ENCODE data around the gene ZNF503. TPM values are rescaled to one million over a fixed set of nuclear protein-coding genes. Genes with fewer than 3 reads are reported as not detected.

Gene ZNF503
- total and polyA plus RNA-seq, 2 experiments from 2014 or later: 0.21 TPM; not detected in 1

- no peak for TF ChIP-seq NANOG (IDR thresholded peaks at IDR 0.05; ENCODE audit: borderline replicate concordance)
- TF ChIP-seq, protein P1, sequence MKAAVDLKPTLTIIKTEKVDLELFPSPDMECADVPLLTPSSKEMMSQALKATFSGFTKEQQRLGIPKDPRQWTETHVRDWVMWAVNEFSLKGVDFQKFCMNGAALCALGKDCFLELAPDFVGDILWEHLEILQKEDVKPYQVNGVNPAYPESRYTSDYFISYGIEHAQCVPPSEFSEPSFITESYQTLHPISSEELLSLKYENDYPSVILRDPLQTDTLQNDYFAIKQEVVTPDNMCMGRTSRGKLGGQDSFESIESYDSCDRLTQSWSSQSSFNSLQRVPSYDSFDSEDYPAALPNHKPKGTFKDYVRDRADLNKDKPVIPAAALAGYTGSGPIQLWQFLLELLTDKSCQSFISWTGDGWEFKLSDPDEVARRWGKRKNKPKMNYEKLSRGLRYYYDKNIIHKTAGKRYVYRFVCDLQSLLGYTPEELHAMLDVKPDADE (IDR thresholded peaks at IDR 0.05): no peak
- TF ChIP-seq ZNF331 (CRISPR knock-in tag; IDR thresholded peaks at IDR 0.05; ENCODE audit: low read depth): no peak
- TF ChIP-seq CREB1 (CRISPR knock-in tag; IDR thresholded peaks at IDR 0.05; ENCODE audit: low read depth): no peak
- TF ChIP-seq EZH2phosphoT487 (IDR thresholded peaks at IDR 0.05; ENCODE audit: unreplicated experiment): no peak
Observed at GRCh38 chr10:75379817-75380216, 21.7 kb downstream of the ZNF503 start (continued).

- Mint-ChIP-seq H3K4me3 (no peak overlapping the region), H3K4me1 (peaks cover 4% of the 10 kb centered on the region), H3K27me3 (ENCODE audit: insufficient read depth, low read depth, poor library complexity) (peaks cover 4% of the 10 kb centered on the region), H3K9me3 (no peaks in the 10 kb centered on the region; the same call in 2 of the 3 replicates), H3K27ac (no peak overlapping the region), H3K36me3 (ENCODE audit: low read depth) (no peaks in the 10 kb centered on the region)
- DNase-seq (ENCODE audit: low spot score) (no peak), ATAC-seq (no peak)
- Histone ChIP-seq H3K9me2 (ENCODE audit: insufficient read depth) (peaks cover 8% of the 10 kb centered on the region; the same call in 1 of the 2 replicates), H3K27me3 (ENCODE audit: insufficient read depth) (no peaks in the 10 kb centered on the region), H3K4me1 (ENCODE audit: insufficient read depth) (no peaks in the 10 kb centered on the region), H3K79me2 (replicated peaks; ENCODE audit: insufficient read depth) (no peaks in the 10 kb centered on the region), H3K4me2 (no peak overlapping the region), H2AFZ (no peak overlapping the region), H3K36me3 (ENCODE audit: insufficient read depth) (no peaks in the 10 kb centered on the region), H3K27ac (ENCODE audit: low read depth) (no peak overlapping the region), H3F3A (replicated peaks; ENCODE audit: low read depth) (no peaks in the 10 kb centered on the region), H3K4me3 (no peak overlapping the region), H4K20me1 (replicated peaks; ENCODE audit: insufficient read depth) (no peaks in the 10 kb centered on the region)
- TF ChIP-seq CREB1 (CRISPR knock-in tag; IDR thresholded peaks at IDR 0.05; ENCODE audit: low read depth) (no peak), JUNB (IDR thresholded peaks at IDR 0.05; ENCODE audit: unreplicated experiment) (no peak), EZH2 (IDR thresholded peaks at IDR 0.05; ENCODE audit: low read depth, unreplicated experiment) (no peak), REST (IDR thresholded peaks at IDR 0.05; ENCODE audit: unreplicated experiment) (no peak), CTCF (conservative IDR thresholded peaks at IDR 0.05; ENCODE audit: low read depth in 2 of 2) (no peak), POLR2AphosphoS5 (IDR thresholded peaks at IDR 0.05; ENCODE audit: low read depth) (no peak), EZH2phosphoT487 (IDR thresholded peaks at IDR 0.05; ENCODE audit: unreplicated experiment) (no peak), ZNF114 (CRISPR knock-in tag; IDR thresholded peaks at IDR 0.05) (no peak), NANOG (IDR thresholded peaks at IDR 0.05; ENCODE audit: borderline replicate concordance) (no peak), ZNF331 (CRISPR knock-in tag; IDR thresholded peaks at IDR 0.05; ENCODE audit: low read depth) (no peak)
- TF ChIP-seq, protein P2, sequence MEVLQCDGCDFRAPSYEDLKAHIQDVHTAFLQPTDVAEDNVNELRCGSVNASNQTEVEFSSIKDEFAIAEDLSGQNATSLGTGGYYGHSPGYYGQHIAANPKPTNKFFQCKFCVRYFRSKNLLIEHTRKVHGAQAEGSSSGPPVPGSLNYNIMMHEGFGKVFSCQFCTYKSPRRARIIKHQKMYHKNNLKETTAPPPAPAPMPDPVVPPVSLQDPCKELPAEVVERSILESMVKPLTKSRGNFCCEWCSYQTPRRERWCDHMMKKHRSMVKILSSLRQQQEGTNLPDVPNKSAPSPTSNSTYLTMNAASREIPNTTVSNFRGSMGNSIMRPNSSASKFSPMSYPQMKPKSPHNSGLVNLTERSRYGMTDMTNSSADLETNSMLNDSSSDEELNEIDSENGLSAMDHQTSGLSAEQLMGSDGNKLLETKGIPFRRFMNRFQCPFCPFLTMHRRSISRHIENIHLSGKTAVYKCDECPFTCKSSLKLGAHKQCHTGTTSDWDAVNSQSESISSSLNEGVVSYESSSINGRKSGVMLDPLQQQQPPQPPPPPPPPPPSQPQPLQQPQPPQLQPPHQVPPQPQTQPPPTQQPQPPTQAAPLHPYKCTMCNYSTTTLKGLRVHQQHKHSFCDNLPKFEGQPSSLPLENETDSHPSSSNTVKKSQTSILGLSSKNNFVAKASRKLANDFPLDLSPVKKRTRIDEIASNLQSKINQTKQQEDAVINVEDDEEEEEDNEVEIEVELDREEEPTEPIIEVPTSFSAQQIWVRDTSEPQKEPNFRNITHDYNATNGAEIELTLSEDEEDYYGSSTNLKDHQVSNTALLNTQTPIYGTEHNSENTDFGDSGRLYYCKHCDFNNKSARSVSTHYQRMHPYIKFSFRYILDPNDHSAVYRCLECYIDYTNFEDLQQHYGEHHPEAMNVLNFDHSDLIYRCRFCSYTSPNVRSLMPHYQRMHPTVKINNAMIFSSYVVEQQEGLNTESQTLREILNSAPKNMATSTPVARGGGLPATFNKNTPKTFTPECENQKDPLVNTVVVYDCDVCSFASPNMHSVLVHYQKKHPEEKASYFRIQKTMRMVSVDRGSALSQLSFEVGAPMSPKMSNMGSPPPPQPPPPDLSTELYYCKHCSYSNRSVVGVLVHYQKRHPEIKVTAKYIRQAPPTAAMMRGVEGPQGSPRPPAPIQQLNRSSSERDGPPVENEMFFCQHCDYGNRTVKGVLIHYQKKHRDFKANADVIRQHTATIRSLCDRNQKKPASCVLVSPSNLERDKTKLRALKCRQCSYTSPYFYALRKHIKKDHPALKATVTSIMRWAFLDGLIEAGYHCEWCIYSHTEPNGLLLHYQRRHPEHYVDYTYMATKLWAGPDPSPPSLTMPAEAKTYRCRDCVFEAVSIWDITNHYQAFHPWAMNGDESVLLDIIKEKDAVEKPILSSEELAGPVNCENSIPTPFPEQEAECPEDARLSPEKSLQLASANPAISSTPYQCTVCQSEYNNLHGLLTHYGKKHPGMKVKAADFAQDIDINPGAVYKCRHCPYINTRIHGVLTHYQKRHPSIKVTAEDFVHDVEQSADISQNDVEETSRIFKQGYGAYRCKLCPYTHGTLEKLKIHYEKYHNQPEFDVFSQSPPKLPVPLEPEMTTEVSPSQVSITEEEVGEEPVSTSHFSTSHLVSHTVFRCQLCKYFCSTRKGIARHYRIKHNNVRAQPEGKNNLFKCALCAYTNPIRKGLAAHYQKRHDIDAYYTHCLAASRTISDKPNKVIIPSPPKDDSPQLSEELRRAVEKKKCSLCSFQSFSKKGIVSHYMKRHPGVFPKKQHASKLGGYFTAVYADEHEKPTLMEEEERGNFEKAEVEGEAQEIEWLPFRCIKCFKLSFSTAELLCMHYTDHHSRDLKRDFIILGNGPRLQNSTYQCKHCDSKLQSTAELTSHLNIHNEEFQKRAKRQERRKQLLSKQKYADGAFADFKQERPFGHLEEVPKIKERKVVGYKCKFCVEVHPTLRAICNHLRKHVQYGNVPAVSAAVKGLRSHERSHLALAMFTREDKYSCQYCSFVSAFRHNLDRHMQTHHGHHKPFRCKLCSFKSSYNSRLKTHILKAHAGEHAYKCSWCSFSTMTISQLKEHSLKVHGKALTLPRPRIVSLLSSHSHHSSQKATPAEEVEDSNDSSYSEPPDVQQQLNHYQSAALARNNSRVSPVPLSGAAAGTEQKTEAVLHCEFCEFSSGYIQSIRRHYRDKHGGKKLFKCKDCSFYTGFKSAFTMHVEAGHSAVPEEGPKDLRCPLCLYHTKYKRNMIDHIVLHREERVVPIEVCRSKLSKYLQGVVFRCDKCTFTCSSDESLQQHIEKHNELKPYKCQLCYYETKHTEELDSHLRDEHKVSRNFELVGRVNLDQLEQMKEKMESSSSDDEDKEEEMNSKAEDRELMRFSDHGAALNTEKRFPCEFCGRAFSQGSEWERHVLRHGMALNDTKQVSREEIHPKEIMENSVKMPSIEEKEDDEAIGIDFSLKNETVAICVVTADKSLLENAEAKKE (CRISPR knock-in tag; IDR thresholded peaks at IDR 0.05): no peak
Observed at GRCh38 chr10:75379212-75379724, 22.3 kb downstream of the ZNF503 start.
